ENCODE measurements around the gene MTCH2. TPM values are rescaled to one million over a fixed set of nuclear protein-coding genes. Genes with fewer than 3 reads are reported as not detected.
"Not testable (repeated sequence)": the region's sequence is repeated elsewhere in the genome, so short reads cannot be mapped to it uniquely, and the experiment has no call there.

MTCH2 gene
- 110 TPM for total RNA-seq
- long read RNA-seq, transcript MTCH2-201 (13 exons, 2,587 nt): major isoform, 146 of 202 reads
- long read RNA-seq, partial matches to known transcripts: 18 of 202 reads
- long read RNA-seq, other reads (novel, unspliced or antisense): 37 of 202 reads

- peak; percentile 98 for DNase-seq (ENCODE audit: low spot score)
Measured at GRCh38 chr11:47642099-47642855, at the start of gene MTCH2. MTCH2 (minus strand) TSS chr11:47642559; CDS start chr11:47642465, 94 bp downstream.

DNA sequence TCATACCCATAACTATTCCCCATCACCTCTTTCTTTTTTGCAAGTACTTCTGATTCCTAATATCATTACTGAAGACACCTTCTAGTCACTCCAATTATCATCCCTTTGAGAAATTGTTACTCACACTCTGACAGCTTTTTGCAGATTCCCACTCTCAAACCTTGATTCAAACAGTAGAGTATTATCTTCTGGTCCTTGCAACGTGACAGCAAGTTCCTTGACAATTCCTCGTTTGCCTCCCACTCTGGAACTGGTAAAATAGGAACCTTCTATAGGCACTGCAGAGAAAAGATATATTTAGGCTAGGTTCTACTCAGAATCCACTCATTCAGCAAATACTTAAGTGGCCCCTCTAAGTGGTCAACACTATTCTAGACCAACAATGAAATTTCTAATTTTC lies 49.6 kb upstream of the MTCH2 start:
- DNase-seq (ENCODE audit: low spot score): no peak

GRCh38 chr11:47689480-47689879 lies 47.1 kb upstream of the MTCH2 start:
- no peak for DNase-seq (ENCODE audit: low spot score)

GRCh38 chr11:47688991-47689390 lies 46.6 kb upstream of the MTCH2 start:
- DNase-seq (ENCODE audit: low spot score): no peak

DNA sequence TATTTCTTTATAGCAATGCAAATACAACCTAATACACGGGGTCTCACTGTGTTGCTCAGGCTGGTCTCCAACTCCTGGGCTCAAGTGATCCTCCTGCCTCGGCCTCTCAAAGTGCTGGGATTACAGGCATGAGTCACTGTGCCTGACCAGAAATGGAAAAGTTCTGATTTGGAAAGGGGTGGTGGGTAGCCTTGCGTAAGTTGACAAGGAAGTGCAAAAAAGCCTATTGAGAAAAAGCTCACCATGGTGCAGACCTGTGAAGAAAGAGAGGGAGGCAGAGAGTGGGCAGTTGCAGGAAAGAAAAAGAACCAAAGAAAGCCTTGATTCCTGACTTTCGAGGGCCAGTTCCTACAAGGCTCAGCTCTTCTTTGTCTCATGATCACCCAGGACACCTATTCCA lies 45.8 kb upstream of the MTCH2 start:
- no peak for DNase-seq (ENCODE audit: low spot score)

DNA sequence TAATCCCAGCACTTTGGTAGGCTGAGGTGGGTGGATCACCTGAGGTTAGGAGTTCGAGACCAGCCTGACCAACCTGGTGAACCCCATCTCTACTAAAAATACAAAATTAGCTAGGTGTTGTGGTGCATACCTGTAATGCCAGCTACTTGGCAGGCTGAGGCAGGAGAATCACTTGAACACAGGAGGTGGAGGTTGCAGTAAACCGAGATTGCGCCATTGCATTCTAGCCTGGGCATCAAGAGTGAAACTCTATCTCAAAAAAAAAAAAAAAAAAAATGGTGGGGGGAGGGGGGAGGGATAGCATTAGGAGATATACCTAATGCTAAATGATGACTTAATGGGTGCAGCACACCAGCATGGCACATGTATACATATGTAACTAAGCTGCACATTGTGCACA lies 44.3 kb upstream of the MTCH2 start:
- DNase-seq (ENCODE audit: low spot score): not testable (repeated sequence)

DNA sequence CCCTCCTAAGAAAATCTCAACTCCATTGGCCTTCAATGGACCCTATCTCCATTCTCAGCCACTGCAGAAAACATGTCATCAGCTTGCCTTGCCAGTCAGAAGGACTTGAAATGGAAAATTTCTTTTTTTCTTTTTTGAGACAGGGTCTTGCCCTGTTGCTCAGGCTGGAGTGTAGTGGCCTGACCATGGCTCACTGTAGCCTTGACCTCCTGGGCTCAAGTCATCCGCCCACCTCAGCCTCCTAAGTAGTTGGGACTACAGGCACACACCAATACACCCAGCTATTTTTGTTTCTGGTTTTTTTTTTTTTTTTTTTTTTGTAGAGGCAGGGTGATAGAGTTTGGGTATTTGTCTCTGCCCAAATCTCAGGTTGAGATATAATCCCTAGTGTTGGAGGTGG lies 43.8 kb upstream of the MTCH2 start:
- no peak for DNase-seq (ENCODE audit: low spot score)

DNA sequence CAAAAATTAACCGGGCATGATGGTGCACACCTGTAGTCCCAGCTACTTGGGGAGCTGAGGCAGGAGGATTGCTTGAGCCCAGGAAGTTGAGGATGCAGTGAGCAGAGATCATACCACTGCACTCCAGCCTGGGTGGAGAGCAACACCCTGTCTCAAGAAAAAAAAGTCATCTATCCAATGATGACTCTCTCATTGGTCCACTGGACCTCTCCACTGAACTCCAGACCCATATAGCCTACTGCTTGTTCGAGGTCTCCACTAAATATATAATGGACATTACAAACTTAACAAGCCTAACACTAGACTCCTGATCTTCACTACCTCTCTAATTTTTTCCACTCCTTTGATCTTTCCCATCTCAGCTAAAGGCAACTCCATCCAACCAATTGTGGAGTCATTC lies 33.5 kb upstream of the MTCH2 start:
- DNase-seq (ENCODE audit: low spot score): no peak

DNA sequence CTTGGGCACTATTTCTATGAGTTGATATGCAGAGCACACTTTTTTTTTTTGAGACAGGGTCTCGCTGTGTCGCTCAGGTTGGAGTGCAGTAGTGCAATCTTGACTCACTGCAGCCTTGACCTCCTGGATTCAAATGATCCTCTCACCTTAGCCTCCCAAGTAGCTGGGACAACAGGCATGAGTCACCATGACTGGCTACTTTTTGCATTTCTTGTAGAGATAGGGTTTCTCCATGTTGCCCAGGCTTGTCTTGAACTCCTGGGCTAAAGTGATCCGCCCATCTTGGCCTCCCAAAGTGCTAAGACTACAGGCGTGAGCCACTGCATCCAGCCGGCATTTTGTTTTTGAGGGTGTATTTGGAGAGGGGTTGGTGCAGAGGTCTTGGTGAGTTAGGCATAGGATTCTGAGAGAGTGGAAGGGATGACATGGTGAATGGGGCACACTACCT lies 29.9 kb upstream of the MTCH2 start:
- DNase-seq (ENCODE audit: low spot score): no peak

- DNase-seq (ENCODE audit: low spot score): peak; percentile 65
Measured at GRCh38 chr11:47669856-47670255, 27.5 kb upstream of the MTCH2 start.

- no peak for DNase-seq (ENCODE audit: low spot score)
Measured at GRCh38 chr11:47668665-47669064, 26.3 kb upstream of the MTCH2 start.

- no peak for DNase-seq (ENCODE audit: low spot score)
Measured at GRCh38 chr11:47667555-47667954, 25.2 kb upstream of the MTCH2 start.

GRCh38 chr11:47667135-47667534 lies 24.8 kb upstream of the MTCH2 start:
- DNase-seq (ENCODE audit: low spot score): peak; percentile 53

DNA sequence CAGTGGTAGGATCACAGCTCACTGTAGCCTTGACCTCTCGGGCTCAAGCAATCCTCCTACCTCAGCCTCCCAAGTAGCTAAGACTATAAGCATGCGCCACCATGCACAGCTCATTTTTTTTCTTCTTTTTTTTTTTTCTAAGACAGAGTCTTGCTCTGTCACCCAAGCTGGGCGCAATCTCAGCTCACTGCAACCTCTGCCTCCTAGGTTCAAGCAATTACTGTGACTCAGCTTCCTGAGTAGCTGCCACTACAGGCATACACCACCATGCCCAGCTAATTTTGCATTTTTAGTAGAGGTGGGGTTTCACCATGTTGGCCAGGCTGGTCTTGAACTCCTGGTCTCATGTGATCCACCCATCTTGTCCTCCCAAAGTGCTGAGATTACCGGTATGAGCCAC lies 22.6 kb upstream of the MTCH2 start:
- DNase-seq (ENCODE audit: low spot score): peak; percentile 12

GRCh38 chr11:47661245-47661644 lies 18.9 kb upstream of the MTCH2 start:
- DNase-seq (ENCODE audit: low spot score): no peak

DNA sequence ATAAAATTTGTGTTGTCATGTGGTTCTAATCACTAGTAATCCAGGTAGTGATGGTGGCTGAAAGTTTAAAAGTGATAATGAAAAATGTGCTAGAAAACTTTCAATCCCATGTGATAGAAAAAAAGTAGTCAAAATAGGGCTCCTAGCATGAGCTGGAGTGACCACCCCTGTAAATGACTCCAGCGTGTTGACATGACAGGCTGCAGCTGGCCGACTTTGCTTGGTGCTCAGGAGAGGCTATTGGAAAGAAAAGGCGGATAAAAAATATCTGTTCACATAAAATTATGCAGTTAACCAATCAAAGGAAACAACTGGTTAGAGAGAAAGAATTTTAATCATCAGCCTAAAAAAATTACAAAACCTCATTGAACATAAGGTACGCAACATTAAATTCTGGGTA lies 16.9 kb upstream of the MTCH2 start:
- no peak for DNase-seq (ENCODE audit: low spot score)

DNA sequence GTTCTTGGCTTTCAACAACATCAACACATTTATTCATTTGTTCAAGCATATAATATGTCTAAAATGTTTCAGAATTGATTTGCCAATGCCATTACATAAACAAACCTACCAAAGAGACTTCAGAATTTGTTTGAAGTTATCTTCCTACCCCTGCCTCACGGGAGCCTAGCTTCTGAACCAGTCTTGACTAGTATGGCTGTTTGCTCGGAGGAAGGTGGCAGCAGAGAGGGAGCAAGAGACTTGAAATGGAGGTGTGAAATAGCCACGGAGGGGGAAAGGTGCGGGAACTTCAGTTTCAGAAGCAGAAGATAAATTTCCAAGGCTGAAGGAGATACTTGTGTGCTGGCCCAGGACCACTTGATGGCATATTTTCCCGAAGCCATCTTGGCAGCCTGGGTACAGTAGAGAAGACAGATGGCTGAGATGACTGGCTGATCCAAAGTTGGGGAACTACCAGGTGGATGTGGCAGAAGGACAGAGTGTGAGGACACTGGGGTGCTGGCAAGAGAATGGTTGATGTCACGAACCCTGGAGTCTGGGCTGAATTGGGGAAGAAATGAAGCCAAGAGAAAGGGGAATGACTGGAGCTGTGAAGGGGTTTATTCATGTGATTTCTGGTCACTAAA lies 14.0 kb upstream of the MTCH2 start:
- DNase-seq (ENCODE audit: low spot score): no peak

- DNase-seq (ENCODE audit: low spot score): peak; percentile 24
Measured at GRCh38 chr11:47651818-47652469, 9.6 kb upstream of the MTCH2 start.

DNA sequence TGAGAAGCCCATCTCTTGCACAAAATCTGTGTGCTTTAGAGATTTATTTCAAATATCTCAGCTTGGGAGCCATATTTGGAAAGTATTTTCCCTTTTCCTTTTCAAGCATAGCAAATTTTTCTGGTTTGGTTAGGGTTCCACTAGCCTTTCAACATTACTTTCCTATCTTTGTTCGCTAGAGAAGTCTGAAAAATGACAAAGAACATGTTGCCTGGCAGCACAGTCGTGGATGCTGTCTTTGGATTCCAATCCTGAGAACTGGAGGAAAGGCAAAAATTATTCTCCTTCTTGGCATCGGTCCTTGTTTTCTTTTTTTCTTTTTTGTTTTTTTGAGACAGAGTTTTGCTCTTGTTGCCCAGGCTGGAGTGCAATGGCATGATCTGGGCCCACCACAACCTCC lies 6.9 kb upstream of the MTCH2 start:
- no peak for DNase-seq (ENCODE audit: low spot score)

DNA sequence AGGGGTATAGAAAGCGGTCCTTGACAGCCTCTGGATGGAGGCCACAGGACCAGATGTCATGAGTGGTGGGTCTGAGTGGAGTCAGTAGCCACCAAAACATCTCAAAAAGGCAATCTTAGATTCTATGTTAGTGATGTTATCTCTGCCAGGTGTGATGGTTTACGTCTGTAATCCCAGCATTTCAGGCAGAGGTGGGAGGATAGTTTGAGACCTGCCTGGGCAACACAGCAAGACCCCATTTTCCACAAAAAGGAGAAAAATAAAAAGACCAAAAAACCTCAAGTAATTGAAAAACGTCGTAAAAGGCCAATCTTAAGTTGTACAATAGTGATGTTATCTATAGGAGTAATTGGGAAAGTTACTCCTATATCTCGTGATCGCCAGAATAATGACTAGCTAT lies 3.7 kb upstream of the MTCH2 start:
- DNase-seq (ENCODE audit: low spot score): no peak

GRCh38 chr11:47645500-47645899 lies 3.1 kb upstream of the MTCH2 start:
- DNase-seq (ENCODE audit: low spot score): no peak

DNA sequence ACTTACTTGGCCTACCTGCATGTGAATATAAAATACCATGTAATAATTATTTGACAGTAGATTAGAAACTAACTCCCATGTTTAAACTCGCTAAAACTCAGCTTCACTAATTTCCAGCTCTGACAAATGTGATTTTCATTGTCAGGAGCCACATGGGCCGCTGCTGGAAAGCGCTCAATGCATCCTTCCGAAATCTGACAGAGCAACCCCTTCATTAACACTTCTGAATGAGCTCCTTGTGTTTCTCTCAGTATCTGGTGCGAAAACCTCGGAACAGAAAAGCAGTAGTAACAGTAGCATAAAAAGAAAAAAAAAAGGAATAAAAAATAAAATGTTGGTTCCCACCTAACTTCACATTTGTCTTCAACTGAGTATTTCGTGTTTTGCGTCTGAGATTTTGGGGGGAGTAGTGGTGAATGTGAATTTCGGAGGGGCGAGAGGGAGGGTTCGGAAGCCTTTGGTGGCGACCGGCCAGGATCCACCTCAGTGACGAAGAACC lies 710 bp downstream of the MTCH2 start:
- no peak for DNase-seq (ENCODE audit: low spot score)
